H9 (cell line): ENCODE results near the gene LPXN. TPM values are rescaled to one million over a fixed set of nuclear protein-coding genes. Genes with fewer than 3 reads are reported as not detected.
A peak's percentile ranks its signal among the peaks of the same experiment; 100 is the strongest.

ENCODE experiments used
- DNase-seq: peaks from one replicate; pipeline ENCODE4 v3.0.0-alpha.2; 2017
- H2AFZ ChIP-seq: one replicate; pipeline ENCODE4 v1.6.1; 2013; ENCODE audit warnings: mild to moderate bottlenecking, low read length, control low read depth, moderate library complexity
- H2AK5ac ChIP-seq: 2 replicates; pipeline ENCODE4 v1.6.1; 2013; ENCODE audit warnings: low read length, control low read depth, mixed read lengths; ENCODE audit not compliant: insufficient read length
- H2BK120ac ChIP-seq: one replicate; pipeline ENCODE4 v1.6.1; 2013; ENCODE audit warnings: low read depth, mild to moderate bottlenecking, low read length, control low read depth, inconsistent platforms; ENCODE audit not compliant: poor library complexity, severe bottlenecking
- H2BK12ac ChIP-seq: 2 replicates; pipeline ENCODE4 v1.6.1; 2013; ENCODE audit warnings: low read length, control low read depth, mixed read lengths, low read depth; ENCODE audit not compliant: insufficient read length
- H2BK15ac ChIP-seq: 2 replicates; pipeline ENCODE4 v1.6.1; 2013; ENCODE audit warnings: low read depth, low read length, control low read depth
- H2BK20ac ChIP-seq: one replicate; pipeline ENCODE4 v1.6.1; 2013; ENCODE audit warnings: low read depth, mild to moderate bottlenecking, low read length, control low read depth, inconsistent platforms; ENCODE audit not compliant: poor library complexity, severe bottlenecking
- H2BK5ac ChIP-seq: 2 replicates; pipeline ENCODE4 v1.6.1; 2013; ENCODE audit warnings: low read length, control low read depth, mixed read lengths; ENCODE audit not compliant: insufficient read length
- H3K14ac ChIP-seq: 2 replicates; pipeline ENCODE4 v1.6.1; 2013; ENCODE audit warnings: low read length, control low read depth; ENCODE audit not compliant: insufficient read depth
- H3K18ac ChIP-seq: 2 replicates; pipeline ENCODE4 v1.6.1; 2013; ENCODE audit warnings: low read depth, mild to moderate bottlenecking, mixed read lengths, low read length, control low read depth; ENCODE audit not compliant: insufficient read length
- H3K23ac ChIP-seq: 2 replicates; pipeline ENCODE4 v1.6.1; 2013; ENCODE audit warnings: low read length, control low read depth, mixed read lengths, low read depth; ENCODE audit not compliant: insufficient read length
- H3K23me2 ChIP-seq: 2 replicates; pipeline ENCODE4 v1.6.1; 2013; ENCODE audit warnings: low read depth, mild to moderate bottlenecking, mixed read lengths, low read length, control low read depth; ENCODE audit not compliant: insufficient read length, poor library complexity, severe bottlenecking
- H3K27ac ChIP-seq: 2 replicates; pipeline ENCODE4 v1.5.1; 2013; ENCODE audit warnings: low read length, control low read depth, mixed read lengths, low read depth; ENCODE audit not compliant: insufficient read length
- H3K27me3 ChIP-seq: 2 replicates; pipeline ENCODE4 v1.6.1; 2013; ENCODE audit warnings: low read length, control low read depth, inconsistent platforms; ENCODE audit not compliant: insufficient read depth
- H3K4ac ChIP-seq: 2 replicates; pipeline ENCODE4 v1.6.1; 2013; ENCODE audit warnings: low read depth, mild to moderate bottlenecking, control low read depth, inconsistent platforms, low read length, moderate library complexity
- H3K4me1 ChIP-seq: 2 replicates; pipeline ENCODE4 v1.6.1; 2013; ENCODE audit warnings: low read length, control low read depth, inconsistent platforms; ENCODE audit not compliant: insufficient read depth
- H3K4me2 ChIP-seq: 2 replicates; pipeline ENCODE4 v1.6.1; 2013; ENCODE audit warnings: low read length, control low read depth, mixed read lengths; ENCODE audit not compliant: insufficient read length, insufficient read depth
- H3K56ac ChIP-seq: 2 replicates; pipeline ENCODE4 v1.6.1; 2013; ENCODE audit warnings: low read depth, mild to moderate bottlenecking, mixed read lengths, low read length, control low read depth; ENCODE audit not compliant: insufficient read length
- H3K79me1 ChIP-seq: 2 replicates; pipeline ENCODE4 v1.6.1; 2013; ENCODE audit warnings: low read depth, mild to moderate bottlenecking, moderate library complexity, low read length, control low read depth, inconsistent platforms; ENCODE audit not compliant: insufficient read depth, poor library complexity, severe bottlenecking
- H3K79me2 ChIP-seq: 2 replicates; pipeline ENCODE4 v1.6.1; 2013; ENCODE audit warnings: low read length, control low read depth, inconsistent platforms; ENCODE audit not compliant: insufficient read depth
- H3K9ac ChIP-seq: 2 replicates; pipeline ENCODE4 v1.6.1; 2013; ENCODE audit warnings: low read length, control low read depth, mixed read lengths; ENCODE audit not compliant: insufficient read length; ENCODE audit errors: extremely low read depth
- H3K9me3 ChIP-seq: one replicate; pipeline ENCODE4 v1.6.1; 2013; ENCODE audit warnings: low read depth, low read length, inconsistent platforms; ENCODE audit not compliant: control insufficient read depth
- H3T11ph ChIP-seq: one replicate; pipeline ENCODE4 v1.6.1; 2013; ENCODE audit warnings: mild to moderate bottlenecking, low read length, control low read depth, inconsistent platforms
- H4K20me1 ChIP-seq: one replicate; pipeline ENCODE4 v1.6.1; 2013; ENCODE audit not compliant: control insufficient read depth, insufficient read length, insufficient read depth
- H4K5ac ChIP-seq: 2 replicates; pipeline ENCODE4 v1.6.1; 2013; ENCODE audit warnings: low read depth, mild to moderate bottlenecking, mixed read lengths, low read length, control low read depth; ENCODE audit not compliant: insufficient read length
- H4K8ac ChIP-seq: replicated peaks from 2 replicates; pipeline ENCODE4 v1.6.1; 2013; ENCODE audit warnings: low read length, control low read depth, mixed read lengths, low read depth; ENCODE audit not compliant: insufficient read length
- H4K91ac ChIP-seq: 2 replicates; pipeline ENCODE4 v1.6.1; 2013; ENCODE audit warnings: low read depth, mild to moderate bottlenecking, moderate library complexity, mixed read lengths, low read length, control low read depth; ENCODE audit not compliant: insufficient read length
- H3K27ac Mint-ChIP-seq, 3 experiments: 2 replicates in 2 of 3; 3 replicates in 1 of 3; pipeline ENCODE4 v1.8.0; 2020 to 2021; ENCODE audit warnings: mixed read lengths in 3 of 3, mild to moderate bottlenecking in 1 of 3, moderate library complexity in 1 of 3
- H3K27me3 Mint-ChIP-seq: 2 replicates; pipeline ENCODE4 v1.8.0; 2021; ENCODE audit warnings: low read depth, mild to moderate bottlenecking, moderate library complexity, mixed read lengths
- H3K36me3 Mint-ChIP-seq, 3 experiments: 2 replicates in 2 of 3; 3 replicates in 1 of 3; pipeline ENCODE4 v1.8.0; 2020 to 2021; ENCODE audit warnings: low read depth in 3 of 3, mixed read lengths in 3 of 3; ENCODE audit not compliant: insufficient read depth in 1 of 3
- H3K4me1 Mint-ChIP-seq, 2 experiments: 2 replicates each; pipeline ENCODE4 v1.8.0; 2020; ENCODE audit warnings: mixed read lengths in 2 of 2
- H3K4me3 Mint-ChIP-seq, 2 experiments: 2 replicates in 1 of 2; 3 replicates in 1 of 2; pipeline ENCODE4 v1.8.0; 2020 to 2021; ENCODE audit warnings: mild to moderate bottlenecking in 2 of 2, mixed read lengths in 2 of 2, moderate library complexity in 1 of 2
- H3K9me3 Mint-ChIP-seq, 2 experiments: 2 replicates in 1 of 2; 3 replicates in 1 of 2; pipeline ENCODE4 v1.8.0; 2020; ENCODE audit warnings: mild to moderate bottlenecking in 2 of 2, mixed read lengths in 2 of 2, moderate library complexity in 1 of 2
- CTCF ChIP-seq: fragments of 200-600 bp; sonication (generic); conservative IDR thresholded peaks from 3 replicates; pipeline ENCODE4 v1.8.0; 2021; ENCODE audit warnings: antibody characterized with exemption, mild to moderate bottlenecking
- WGBS: extraction: QIAGEN DNeasy Blood & Tissue Kit; methylation state at CpG from one replicate; pipeline ENCODE4 v1.1.7; 2013; ENCODE audit warnings: missing lambda C conversion rate, low lambda C conversion rate, mixed read lengths; ENCODE audit not compliant: insufficient read length; ENCODE audit errors: extremely low coverage; 5-methylcytosine and 5-hydroxymethylcytosine counted together
- total RNA-seq: library from RNA; stranded (reverse); gene quantifications from 2 replicates; pipeline ENCODE4 v1.2.1, GENCODE V29; 2021

LPXN gene
- total RNA-seq, 1 experiment from 2014 or later, result 1.4 TPM

DNA sequence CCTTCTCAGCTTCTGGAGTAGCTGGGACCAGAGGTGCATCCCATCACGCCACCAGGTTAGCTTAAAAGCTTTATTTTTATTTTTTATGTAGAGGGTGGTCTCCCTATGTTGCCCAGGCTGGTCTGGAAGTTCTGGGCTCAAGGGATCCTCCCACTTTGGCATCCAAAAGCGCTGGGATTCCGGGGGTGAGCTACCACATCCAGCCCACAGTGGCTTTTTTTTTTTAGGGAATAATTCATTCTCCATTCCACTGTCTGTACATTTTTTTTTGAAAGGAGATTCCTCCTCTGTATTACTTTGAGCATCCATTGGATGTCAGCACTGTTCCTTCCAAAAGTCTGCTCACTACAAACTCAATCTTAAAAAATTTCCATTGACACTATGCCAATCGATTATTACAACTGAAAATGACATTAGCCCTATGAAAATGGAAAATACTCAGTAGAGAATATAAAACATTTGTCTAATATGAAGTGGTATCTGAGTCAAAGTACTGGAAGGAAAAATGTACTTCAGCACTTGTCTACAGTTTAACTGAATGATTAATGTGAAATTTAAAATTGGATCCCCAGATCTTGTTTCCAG is 1.3 kb upstream of the LPXN start:
- Mint-ChIP-seq H3K27ac (peak overlapping the region; percentile 100; a peak in 6 of 7 replicates), H3K9me3 (no peaks in the 10 kb centered on the region; a peak in 2 of 5 replicates), H3K36me3 (peaks cover 0 to 6% (median 3%) of the 10 kb centered on the region in 3 experiments; a peak in 5 of 7 replicates), H3K4me1 (peaks cover 18 to 26% of the 10 kb centered on the region in 2 experiments), H3K27me3 (no peaks in the 10 kb centered on the region; the same call in 1 of the 2 replicates), H3K4me3 (peak overlapping the region; percentile 98 to 99)
- Histone ChIP-seq H2AFZ (no peak overlapping the region), H3K4me2 (peak overlapping the region; percentile 86), H3K79me1 (no peaks in the 10 kb centered on the region), H4K91ac (no peak overlapping the region), H3K14ac (no peak overlapping the region; the same call in 1 of the 2 replicates), H2BK20ac (no peak overlapping the region), H3K4me1 (0 out of 2 replicates have a peak, but pooled peaks cover 2% of the 10 kb centered on the region), H2BK120ac (no peak overlapping the region), H4K20me1 (no peaks in the 10 kb centered on the region), H4K8ac (no peak overlapping the region), H3K9me3 (no peaks in the 10 kb centered on the region), H2AK5ac (no peak overlapping the region), H4K5ac (no peak overlapping the region), H3K27me3 (no peaks in the 10 kb centered on the region), H2BK15ac (no peak overlapping the region), H3K79me2 (peaks cover 17% of the 10 kb centered on the region; the same call in 1 of the 2 replicates), H3K27ac (peak overlapping the region; percentile 87), H3K18ac (no peak overlapping the region), H3K56ac (no peak overlapping the region), H3K23ac (no peak overlapping the region), H3K9ac (peak overlapping the region; percentile 83), H3K23me2 (peaks cover 4% of the 10 kb centered on the region), H3T11ph (no peak overlapping the region), H2BK5ac (no peak overlapping the region), H2BK12ac (no peak overlapping the region), H3K4ac (no peak overlapping the region)
- no CpG with 5 or more reads among the region's 4 CpGs for WGBS
- no peak for DNase-seq
- no peak; the same call in 2 of the 3 replicates for TF ChIP-seq CTCF
